Measurements from ENCODE around the gene FANCI.

DNA sequence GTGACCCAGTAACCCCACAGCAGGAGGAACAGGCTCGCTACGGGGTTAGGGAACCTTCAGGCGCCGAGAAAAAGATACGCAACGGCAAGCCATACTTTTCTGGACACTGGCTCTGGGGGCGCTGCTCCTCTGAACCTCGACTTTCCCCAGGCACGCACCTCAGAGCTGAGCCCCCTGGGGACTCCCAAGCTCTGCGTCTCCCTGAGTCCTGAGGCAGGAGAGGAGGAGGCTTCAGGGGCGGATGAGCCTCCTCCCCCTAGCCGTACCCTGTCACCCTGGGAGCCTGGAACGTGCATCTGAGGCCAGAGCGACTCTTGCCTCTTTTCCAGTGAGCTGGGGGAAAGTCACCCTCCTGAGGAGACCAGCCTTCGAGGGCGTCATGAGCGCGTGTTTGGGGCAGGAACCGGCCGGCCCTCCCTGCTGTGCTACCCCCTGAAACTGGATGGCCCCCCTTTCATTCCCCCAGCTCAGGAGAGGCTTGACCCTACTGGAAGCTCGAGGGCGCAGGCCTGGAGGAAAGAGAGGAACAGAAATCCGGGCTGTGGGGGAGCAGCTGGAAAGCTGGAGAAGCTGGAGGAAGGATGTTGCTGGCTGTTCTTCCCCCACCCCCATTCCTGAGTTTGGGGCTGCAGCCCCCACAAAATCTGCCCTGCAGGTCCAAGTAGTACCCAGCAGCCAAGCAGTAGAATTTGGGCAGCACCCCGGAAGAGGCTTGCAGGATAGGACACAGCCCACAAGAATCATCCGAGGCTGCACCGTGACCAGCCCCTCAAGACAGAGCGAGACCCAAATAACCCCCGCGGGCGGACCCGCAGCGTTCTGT is 115.9 kb downstream of the FANCI start:
- TF ChIP-seq, protein P1, sequence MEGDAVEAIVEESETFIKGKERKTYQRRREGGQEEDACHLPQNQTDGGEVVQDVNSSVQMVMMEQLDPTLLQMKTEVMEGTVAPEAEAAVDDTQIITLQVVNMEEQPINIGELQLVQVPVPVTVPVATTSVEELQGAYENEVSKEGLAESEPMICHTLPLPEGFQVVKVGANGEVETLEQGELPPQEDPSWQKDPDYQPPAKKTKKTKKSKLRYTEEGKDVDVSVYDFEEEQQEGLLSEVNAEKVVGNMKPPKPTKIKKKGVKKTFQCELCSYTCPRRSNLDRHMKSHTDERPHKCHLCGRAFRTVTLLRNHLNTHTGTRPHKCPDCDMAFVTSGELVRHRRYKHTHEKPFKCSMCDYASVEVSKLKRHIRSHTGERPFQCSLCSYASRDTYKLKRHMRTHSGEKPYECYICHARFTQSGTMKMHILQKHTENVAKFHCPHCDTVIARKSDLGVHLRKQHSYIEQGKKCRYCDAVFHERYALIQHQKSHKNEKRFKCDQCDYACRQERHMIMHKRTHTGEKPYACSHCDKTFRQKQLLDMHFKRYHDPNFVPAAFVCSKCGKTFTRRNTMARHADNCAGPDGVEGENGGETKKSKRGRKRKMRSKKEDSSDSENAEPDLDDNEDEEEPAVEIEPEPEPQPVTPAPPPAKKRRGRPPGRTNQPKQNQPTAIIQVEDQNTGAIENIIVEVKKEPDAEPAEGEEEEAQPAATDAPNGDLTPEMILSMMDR (IDR thresholded peaks at IDR 0.05) = no peak
- TF ChIP-seq POLR2A (IDR thresholded peaks at IDR 0.05) = no peak
